Measurements from ENCODE around the gene LRMDA. TPM values are rescaled to one million over a fixed set of nuclear protein-coding genes. Genes with fewer than 3 reads are reported as not detected.

The LRMDA gene
- total and polyA plus RNA-seq, 2 of the 8 experiments (the other 6 are each of a cell fraction or from before 2014, with no cell fraction given): 0.86 to 2.8 TPM

- no peak for TF ChIP-seq RXRA (IDR thresholded peaks at IDR 0.05; ENCODE audit: insufficient read depth, low read depth, low read length)
- TF ChIP-seq SRF (IDR thresholded peaks at IDR 0.05; ENCODE audit: low read depth, low read length): no peak
- TF ChIP-seq TEAD4 (IDR thresholded peaks at IDR 0.05; ENCODE audit: low read depth, low read length): no peak
- no peak for TF ChIP-seq MAFK (IDR thresholded peaks at IDR 0.05; ENCODE audit: low read depth, low read length)
Observed at GRCh38 chr10:76188216-76188615, 756.8 kb downstream of the LRMDA start (continued).
